ENCODE measurements around the gene STRADA.

The STRADA gene

GRCh38 chr17:63686138-63686685 is 55.4 kb downstream of the STRADA start:
- peaks cover 16% of the 10 kb centered on the region for H3K36me3 ChIP-seq (ENCODE audit: control insufficient read depth, insufficient read depth, low read length)
- no peak overlapping the region for H3K9ac ChIP-seq (ENCODE audit: low read length)
- no peaks in the 10 kb centered on the region for H3K9me3 ChIP-seq (ENCODE audit: control insufficient read depth, low read length)
- no peaks in the 10 kb centered on the region for H3K4me1 ChIP-seq (ENCODE audit: control insufficient read depth, insufficient read depth, low read length)
- H3K4me3 ChIP-seq (ENCODE audit: low read length): no peak overlapping the region
- H3K27me3 ChIP-seq (ENCODE audit: control insufficient read depth, insufficient read depth, low read length): no peaks in the 10 kb centered on the region

GRCh38 chr17:63685578-63685977 is 56.0 kb downstream of the STRADA start:
- peaks cover 11% of the 10 kb centered on the region for H3K36me3 ChIP-seq (ENCODE audit: control insufficient read depth, insufficient read depth, low read length)
- no peaks in the 10 kb centered on the region for H3K4me1 ChIP-seq (ENCODE audit: control insufficient read depth, insufficient read depth, low read length)
- H3K4me3 ChIP-seq (ENCODE audit: low read length): no peak overlapping the region
- H3K27me3 ChIP-seq (ENCODE audit: control insufficient read depth, insufficient read depth, low read length): no peaks in the 10 kb centered on the region
- H3K9ac ChIP-seq (ENCODE audit: low read length): no peak overlapping the region
- no peaks in the 10 kb centered on the region for H3K9me3 ChIP-seq (ENCODE audit: control insufficient read depth, low read length)

- H3K27me3 ChIP-seq (ENCODE audit: control insufficient read depth, insufficient read depth, low read length): no peaks in the 10 kb centered on the region
- H3K9ac ChIP-seq (ENCODE audit: low read length): no peak overlapping the region
- no peaks in the 10 kb centered on the region for H3K9me3 ChIP-seq (ENCODE audit: control insufficient read depth, low read length)
- H3K4me3 ChIP-seq (ENCODE audit: low read length): no peak overlapping the region
- H3K36me3 ChIP-seq (ENCODE audit: control insufficient read depth, insufficient read depth, low read length): peaks cover 11% of the 10 kb centered on the region
- H3K4me1 ChIP-seq (ENCODE audit: control insufficient read depth, insufficient read depth, low read length): no peaks in the 10 kb centered on the region
Measured at GRCh38 chr17:63685041-63685440, 56.6 kb downstream of the STRADA start.

- Histone ChIP-seq H3K27me3 (ENCODE audit: control insufficient read depth, insufficient read depth, low read length) (no peaks in the 10 kb centered on the region), H3K9ac (ENCODE audit: low read length) (no peak overlapping the region), H3K9me3 (ENCODE audit: control insufficient read depth, low read length) (no peaks in the 10 kb centered on the region), H3K36me3 (ENCODE audit: control insufficient read depth, insufficient read depth, low read length) (no peaks in the 10 kb centered on the region), H3K4me3 (ENCODE audit: low read length) (no peak overlapping the region), H3K4me1 (ENCODE audit: control insufficient read depth, insufficient read depth, low read length) (no peaks in the 10 kb centered on the region)
Measured at GRCh38 chr17:63682981-63683380, 58.6 kb downstream of the STRADA start.

- Histone ChIP-seq H3K27me3 (ENCODE audit: control insufficient read depth, insufficient read depth, low read length) (no peaks in the 10 kb centered on the region), H3K4me1 (ENCODE audit: control insufficient read depth, insufficient read depth, low read length) (no peaks in the 10 kb centered on the region), H3K36me3 (ENCODE audit: control insufficient read depth, insufficient read depth, low read length) (no peaks in the 10 kb centered on the region), H3K9ac (ENCODE audit: low read length) (no peak overlapping the region), H3K9me3 (ENCODE audit: control insufficient read depth, low read length) (no peaks in the 10 kb centered on the region), H3K4me3 (ENCODE audit: low read length) (no peak overlapping the region)
Measured at GRCh38 chr17:63682441-63682840, 59.2 kb downstream of the STRADA start.

- Histone ChIP-seq H3K9me3 (ENCODE audit: control insufficient read depth, low read length) (no peaks in the 10 kb centered on the region), H3K4me3 (ENCODE audit: low read length) (no peak overlapping the region), H3K9ac (ENCODE audit: low read length) (no peak overlapping the region), H3K36me3 (ENCODE audit: control insufficient read depth, insufficient read depth, low read length) (no peaks in the 10 kb centered on the region), H3K4me1 (ENCODE audit: control insufficient read depth, insufficient read depth, low read length) (peaks cover 4% of the 10 kb centered on the region), H3K27me3 (ENCODE audit: control insufficient read depth, insufficient read depth, low read length) (no peaks in the 10 kb centered on the region)
Measured at GRCh38 chr17:63681530-63681929, 60.1 kb downstream of the STRADA start.

GRCh38 chr17:63680700-63681099 is 60.9 kb downstream of the STRADA start:
- Histone ChIP-seq H3K9me3 (ENCODE audit: control insufficient read depth, low read length) (no peaks in the 10 kb centered on the region), H3K27me3 (ENCODE audit: control insufficient read depth, insufficient read depth, low read length) (no peaks in the 10 kb centered on the region), H3K4me3 (ENCODE audit: low read length) (no peak overlapping the region), H3K4me1 (ENCODE audit: control insufficient read depth, insufficient read depth, low read length) (peaks cover 12% of the 10 kb centered on the region), H3K9ac (ENCODE audit: low read length) (no peak overlapping the region), H3K36me3 (ENCODE audit: control insufficient read depth, insufficient read depth, low read length) (no peaks in the 10 kb centered on the region)

- no peaks in the 10 kb centered on the region for H3K27me3 ChIP-seq (ENCODE audit: control insufficient read depth, insufficient read depth, low read length)
- no peaks in the 10 kb centered on the region for H3K36me3 ChIP-seq (ENCODE audit: control insufficient read depth, insufficient read depth, low read length)
- H3K4me3 ChIP-seq (ENCODE audit: low read length): no peak overlapping the region
- peaks cover 27% of the 10 kb centered on the region for H3K4me1 ChIP-seq (ENCODE audit: control insufficient read depth, insufficient read depth, low read length)
- no peak overlapping the region for H3K9ac ChIP-seq (ENCODE audit: low read length)
- no peaks in the 10 kb centered on the region for H3K9me3 ChIP-seq (ENCODE audit: control insufficient read depth, low read length)
Measured at GRCh38 chr17:63679214-63679613, 62.4 kb downstream of the STRADA start.

- no peaks in the 10 kb centered on the region for H3K9me3 ChIP-seq (ENCODE audit: control insufficient read depth, low read length)
- H3K9ac ChIP-seq (ENCODE audit: low read length): peak overlapping the region; percentile 42
- H3K27me3 ChIP-seq (ENCODE audit: control insufficient read depth, insufficient read depth, low read length): no peaks in the 10 kb centered on the region
- peaks cover 27% of the 10 kb centered on the region for H3K4me1 ChIP-seq (ENCODE audit: control insufficient read depth, insufficient read depth, low read length)
- H3K4me3 ChIP-seq (ENCODE audit: low read length): no peak overlapping the region
- H3K36me3 ChIP-seq (ENCODE audit: control insufficient read depth, insufficient read depth, low read length): no peaks in the 10 kb centered on the region
Measured at GRCh38 chr17:63676584-63676983, 65.0 kb downstream of the STRADA start.

GRCh38 chr17:63675607-63676546 is 65.7 kb downstream of the STRADA start:
- Histone ChIP-seq H3K9me3 (ENCODE audit: control insufficient read depth, low read length) (no peaks in the 10 kb centered on the region), H3K4me3 (ENCODE audit: low read length) (peak overlapping the region; percentile 0), H3K27me3 (ENCODE audit: control insufficient read depth, insufficient read depth, low read length) (no peaks in the 10 kb centered on the region), H3K36me3 (ENCODE audit: control insufficient read depth, insufficient read depth, low read length) (no peaks in the 10 kb centered on the region), H3K4me1 (ENCODE audit: control insufficient read depth, insufficient read depth, low read length) (peaks cover 27% of the 10 kb centered on the region), H3K9ac (ENCODE audit: low read length) (peak overlapping the region; percentile 42)

GRCh38 chr17:63675231-63675606 is 66.4 kb downstream of the STRADA start:
- Histone ChIP-seq H3K36me3 (ENCODE audit: control insufficient read depth, insufficient read depth, low read length) (no peaks in the 10 kb centered on the region), H3K4me3 (ENCODE audit: low read length) (peak overlapping the region; percentile 0), H3K9ac (ENCODE audit: low read length) (peak overlapping the region; percentile 42), H3K27me3 (ENCODE audit: control insufficient read depth, insufficient read depth, low read length) (no peaks in the 10 kb centered on the region), H3K4me1 (ENCODE audit: control insufficient read depth, insufficient read depth, low read length) (peaks cover 27% of the 10 kb centered on the region), H3K9me3 (ENCODE audit: control insufficient read depth, low read length) (no peaks in the 10 kb centered on the region)

- H3K27me3 ChIP-seq (ENCODE audit: control insufficient read depth, insufficient read depth, low read length): no peaks in the 10 kb centered on the region
- no peak overlapping the region for H3K4me3 ChIP-seq (ENCODE audit: low read length)
- H3K4me1 ChIP-seq (ENCODE audit: control insufficient read depth, insufficient read depth, low read length): peaks cover 27% of the 10 kb centered on the region
- H3K36me3 ChIP-seq (ENCODE audit: control insufficient read depth, insufficient read depth, low read length): no peaks in the 10 kb centered on the region
- no peak overlapping the region for H3K9ac ChIP-seq (ENCODE audit: low read length)
- no peaks in the 10 kb centered on the region for H3K9me3 ChIP-seq (ENCODE audit: control insufficient read depth, low read length)
Measured at GRCh38 chr17:63672856-63673255, 68.7 kb downstream of the STRADA start.

Data from mucosa of stomach (tissue), 1 donor.